ENCODE results near the gene MGRN1.

MGRN1 gene

GRCh38 chr16:4677390-4677789 lies 52.8 kb downstream of the MGRN1 start:
- DNase-seq = no peak

- DNase-seq = no peak
Measured at GRCh38 chr16:4677994-4678393, 53.4 kb downstream of the MGRN1 start.

- DNase-seq = no peak
Measured at GRCh38 chr16:4678596-4678995, 54.0 kb downstream of the MGRN1 start.

GRCh38 chr16:4679156-4679849 lies 54.7 kb downstream of the MGRN1 start:
- no peak for DNase-seq

- no peak for DNase-seq
Measured at GRCh38 chr16:4679850-4680636, 55.4 kb downstream of the MGRN1 start.

- DNase-seq = no peak
Measured at GRCh38 chr16:4680673-4681470, 56.2 kb downstream of the MGRN1 start.

GRCh38 chr16:4681471-4682083 lies 57.0 kb downstream of the MGRN1 start:
- DNase-seq = no peak

GRCh38 chr16:4682084-4682591 lies 57.5 kb downstream of the MGRN1 start:
- DNase-seq = no peak

- no peak for DNase-seq
Measured at GRCh38 chr16:4682616-4683254, 58.1 kb downstream of the MGRN1 start.

- no peak for DNase-seq
Measured at GRCh38 chr16:4683255-4684057, 58.8 kb downstream of the MGRN1 start.

GRCh38 chr16:4684058-4684715 lies 59.6 kb downstream of the MGRN1 start:
- no peak for DNase-seq

- no peak for DNase-seq
Measured at GRCh38 chr16:4684763-4685162, 60.1 kb downstream of the MGRN1 start.

- no peak for DNase-seq
Measured at GRCh38 chr16:4685292-4685691, 60.7 kb downstream of the MGRN1 start.

GRCh38 chr16:4685776-4686496 lies 61.3 kb downstream of the MGRN1 start:
- no peak for DNase-seq

- DNase-seq = no peak
Measured at GRCh38 chr16:4686497-4687210, 62.0 kb downstream of the MGRN1 start.

- no peak for DNase-seq
Measured at GRCh38 chr16:4687416-4687815, 62.8 kb downstream of the MGRN1 start.

- DNase-seq = no peak
Measured at GRCh38 chr16:4687946-4688673, 63.5 kb downstream of the MGRN1 start.

GRCh38 chr16:4688674-4689045 lies 64.0 kb downstream of the MGRN1 start:
- DNase-seq = no peak

GRCh38 chr16:4689091-4689671 lies 64.6 kb downstream of the MGRN1 start:
- no peak for DNase-seq

Measured in activated CD4-positive, CD25-positive, alpha-beta regulatory T cell (primary cell).